SK-N-SH (cell line): Measurements from ENCODE around the gene DUS3L. TPM values are rescaled to one million over a fixed set of nuclear protein-coding genes. Genes with fewer than 3 reads are reported as not detected.

ENCODE experiments used
- CTCF ChIA-PET: fragments of 300-600, 350-600 bp; formaldehyde crosslinking; extraction: SDS; loops from one replicate; lab custom pipeline; 2021; lab: Yijun Ruan, JAX
- POLR2A ChIA-PET: fragments of 350-600 bp; sonication (Branson Sonifier 250); formaldehyde crosslinking; extraction: SDS; loops from one replicate; lab custom pipeline; 2020; ENCODE audit warnings: antibody characterized with exemption, inconsistent platforms; lab: Yijun Ruan, JAX
- DNase-seq: peaks from one replicate; pipeline ENCODE4 v3.0.0; 2012
- H2AFZ ChIP-seq: fragments of 200-600 bp; sonication (generic); 2 replicates; pipeline ENCODE4 v1.8.1; 2016; ENCODE audit warnings: antibody characterized with exemption, mild to moderate bottlenecking, low read depth
- H3F3A ChIP-seq: fragments of 200-600 bp; sonication (generic); replicated peaks from 2 replicates; pipeline ENCODE3; 2016; ENCODE audit warnings: antibody characterized with exemption, mild to moderate bottlenecking; ENCODE audit not compliant: insufficient read depth
- H3K27ac ChIP-seq, 2 experiments: fragments of 200-500 bp in 1 of 2; fragments of 200-600 bp in 1 of 2; sonication (Bioruptor generic) in 1 of 2; sonication (generic), shearing (Covaris generic) in 1 of 2; 2 replicates each; pipeline versions ENCODE4 v1.5.1 to v1.6.1; 2014 to 2016; ENCODE audit warnings: low read depth in 2 of 2, inconsistent platforms in 1 of 2, low read length in 1 of 2, mild to moderate bottlenecking in 1 of 2, mixed read lengths in 1 of 2
- H3K27me3 ChIP-seq: fragments of 200-600 bp; sonication (generic), shearing (Covaris generic); 2 replicates; pipeline ENCODE4 v1.6.1; 2016; ENCODE audit warnings: mixed run types; ENCODE audit not compliant: insufficient read depth
- H3K36me3 ChIP-seq, 2 experiments: fragments of 200-500 bp in 1 of 2; fragments of 200-600 bp in 1 of 2; sonication (Bioruptor generic) in 1 of 2; sonication (generic) in 1 of 2; replicated peaks in 1 of 2; 2 replicates each; pipeline versions ENCODE3 to v1.5.1; 2014 to 2016; ENCODE audit warnings: low read length in 1 of 2, mild to moderate bottlenecking in 1 of 2; ENCODE audit not compliant: insufficient read depth in 2 of 2, control insufficient read depth in 1 of 2
- H3K4me1 ChIP-seq, 2 experiments: fragments of 200-500 bp in 1 of 2; fragments of 200-600 bp in 1 of 2; sonication (Bioruptor generic) in 1 of 2; sonication (generic), shearing (Covaris generic) in 1 of 2; 2 replicates each; pipeline versions ENCODE4 v1.5.1 to v1.6.1; 2014 to 2016; ENCODE audit warnings: low read depth in 1 of 2, low read length in 1 of 2, mixed run types in 1 of 2; ENCODE audit not compliant: insufficient read depth in 2 of 2, control insufficient read depth in 1 of 2
- H3K4me2 ChIP-seq: fragments of 200-600 bp; sonication (generic), shearing (Covaris generic); 2 replicates; pipeline ENCODE4 v1.6.1; 2017; ENCODE audit warnings: mixed run types
- H3K4me3 ChIP-seq, 2 experiments: fragments of 200-500 bp in 1 of 2; fragments of 200-600 bp in 1 of 2; sonication (Bioruptor generic) in 1 of 2; sonication (generic), shearing (Covaris generic) in 1 of 2; 2 replicates each; pipeline versions ENCODE4 v1.5.1 to v1.8.1; 2014 to 2016; ENCODE audit warnings: low read depth in 2 of 2, inconsistent platforms in 1 of 2, low read length in 1 of 2, mild to moderate bottlenecking in 1 of 2, mixed read lengths in 1 of 2, moderate library complexity in 1 of 2
- H3K79me2 ChIP-seq: fragments of 200-600 bp; sonication (generic); 2 replicates; pipeline ENCODE4 v1.8.1; 2017; ENCODE audit warnings: mild to moderate bottlenecking; ENCODE audit not compliant: insufficient read depth
- H3K9ac ChIP-seq: fragments of 200-600 bp; sonication (generic); 2 replicates; pipeline ENCODE4 v1.6.1; 2017; ENCODE audit warnings: mixed run types
- H3K9me2 ChIP-seq: fragments of 200-600 bp; sonication (generic); 2 replicates; pipeline ENCODE4 v1.6.1; 2017; ENCODE audit warnings: mixed run types
- H3K9me3 ChIP-seq: fragments of 200-600 bp; sonication (generic); 2 replicates; pipeline ENCODE4 v1.6.1; 2017; ENCODE audit warnings: mixed run types, mild to moderate bottlenecking, moderate library complexity
- H4K20me1 ChIP-seq: fragments of 200-600 bp; sonication (generic); 2 replicates; pipeline ENCODE4 v1.6.1; 2017; ENCODE audit warnings: mild to moderate bottlenecking, mixed run types; ENCODE audit not compliant: insufficient read depth
- ELF1 ChIP-seq: IDR thresholded peaks from 2 replicates; pipeline ENCODE4 v1.4.0; 2012
- EP300 ChIP-seq, 2 experiments: IDR thresholded peaks; 2 replicates each; pipeline versions ENCODE4 v1.4.0 to v1.6.1; 2012; ENCODE audit warnings: borderline replicate concordance in 1 of 2, low read depth in 1 of 2, low read length in 1 of 2
- FOSL2 ChIP-seq: IDR thresholded peaks from 2 replicates; pipeline ENCODE4 v1.4.0; 2012; ENCODE audit warnings: low read depth, mild to moderate bottlenecking, moderate library complexity, borderline replicate concordance
- FOXJ3 ChIP-seq: sonication (generic); formaldehyde crosslinking; IDR thresholded peaks from 2 replicates; pipeline ENCODE4 v1.5.1; 2020; ENCODE audit warnings: mild to moderate bottlenecking, missing genetic modification reagents
- JUND ChIP-seq: IDR thresholded peaks from 2 replicates; pipeline ENCODE4 v1.4.0; 2012
- REST ChIP-seq: IDR thresholded peaks from 2 replicates; pipeline ENCODE4 v1.6.1; 2012; ENCODE audit warnings: mild to moderate bottlenecking, low read depth, low read length, moderate library complexity
- RFX5 ChIP-seq: IDR thresholded peaks from 2 replicates; pipeline ENCODE4 v1.6.1; 2012; ENCODE audit warnings: mild to moderate bottlenecking, improper control_type of control experiment, low read length
- TEAD4 ChIP-seq: IDR thresholded peaks from 2 replicates; pipeline ENCODE4 v1.4.0; 2012; ENCODE audit warnings: mild to moderate bottlenecking, borderline replicate concordance; ENCODE audit not compliant: insufficient read depth
- YY1 ChIP-seq: IDR thresholded peaks from 2 replicates; pipeline ENCODE4 v1.4.0; 2012; ENCODE audit warnings: low read depth, mild to moderate bottlenecking
- ZBTB33 ChIP-seq: IDR thresholded peaks from 2 replicates; pipeline ENCODE4 v1.4.0; 2012; ENCODE audit warnings: low read depth, borderline replicate concordance
- WGBS: methylation state at CpG from one replicate; pipeline ENCODE4 v1.1.6; 2017; ENCODE audit warnings: low lambda C conversion rate; 5-methylcytosine and 5-hydroxymethylcytosine counted together
- polyA plus RNA-seq, 3 experiments: library from polyadenylated mRNA; depleted of rRNA; stranded (reverse); fragments of >200 nt; gene quantifications; 2 replicates each; pipeline ENCODE4 v1.2.3, GENCODE V29; 2012

DUS3L gene
- polyA plus RNA-seq, 1 of the 3 experiments (the other 2 are of a cell fraction), result 44.0 TPM

GRCh38 chr19:5792224-5792623 lies 1.3 kb upstream of the DUS3L start:
- POLR2A ChIA-PET, result no interaction called here
- H3K9me2 ChIP-seq, result no peaks in the 10 kb centered on the region
- H3K4me1 ChIP-seq, result peaks cover 0 to 8% of the 10 kb centered on the region in 2 experiments; a peak in 1 of 4 replicates
- H4K20me1 ChIP-seq, result 0 out of 2 replicates have a peak, but pooled peaks cover 5% of the 10 kb centered on the region
- WGBS, result 93% methylated on average over 18 of the region's 18 CpGs
- CTCF ChIA-PET, result interaction anchor here (2.9 to 4.0 kb wide), 2 partner anchors 12 to 230 kb away, joined by 12 to 25 read pairs; partner anchors contain the start of gene NRTN
- H3K79me2 ChIP-seq, result peaks cover 8% of the 10 kb centered on the region; the same call in 1 of the 2 replicates
- H3F3A ChIP-seq, result no peaks in the 10 kb centered on the region
- TF ChIP-seq JUND, result no peak
- TF ChIP-seq FOXJ3, result no peak
- TF ChIP-seq YY1, result no peak
- TF ChIP-seq TEAD4, result no peak
- no peak for TF ChIP-seq ZBTB33
- TF ChIP-seq REST, result no peak
- no peak for TF ChIP-seq EP300 (IDR thresholded peaks at IDR 0.05; ENCODE audit: borderline replicate concordance in 1 of 2, low read depth in 1 of 2, low read length in 1 of 2)
- TF ChIP-seq ELF1, result no peak
- TF ChIP-seq RFX5, result no peak
- no peak for TF ChIP-seq FOSL2
- TF ChIP-seq, all 33 proteins: peak for 0
- Histone ChIP-seq H3K27ac (no peak overlapping the region), H3K4me3 (no peak overlapping the region), H2AFZ (no peak overlapping the region), H3K27me3 (no peaks in the 10 kb centered on the region), H3K9me3 (no peaks in the 10 kb centered on the region), H3K36me3 (peaks cover 0 to 26% of the 10 kb centered on the region in 2 experiments), H3K9ac (no peak overlapping the region), H3K4me2 (no peak overlapping the region)
- no peak for DNase-seq
